OCI-M2 (cell line): Measurements from ENCODE around the gene FMNL2.

Source experiments
- DNase-seq: peaks from one replicate; lab custom pipeline; 2025; ENCODE audit not compliant: unreplicated experiment; lab: John Stamatoyannopoulos, UW

FMNL2 gene

DNA sequence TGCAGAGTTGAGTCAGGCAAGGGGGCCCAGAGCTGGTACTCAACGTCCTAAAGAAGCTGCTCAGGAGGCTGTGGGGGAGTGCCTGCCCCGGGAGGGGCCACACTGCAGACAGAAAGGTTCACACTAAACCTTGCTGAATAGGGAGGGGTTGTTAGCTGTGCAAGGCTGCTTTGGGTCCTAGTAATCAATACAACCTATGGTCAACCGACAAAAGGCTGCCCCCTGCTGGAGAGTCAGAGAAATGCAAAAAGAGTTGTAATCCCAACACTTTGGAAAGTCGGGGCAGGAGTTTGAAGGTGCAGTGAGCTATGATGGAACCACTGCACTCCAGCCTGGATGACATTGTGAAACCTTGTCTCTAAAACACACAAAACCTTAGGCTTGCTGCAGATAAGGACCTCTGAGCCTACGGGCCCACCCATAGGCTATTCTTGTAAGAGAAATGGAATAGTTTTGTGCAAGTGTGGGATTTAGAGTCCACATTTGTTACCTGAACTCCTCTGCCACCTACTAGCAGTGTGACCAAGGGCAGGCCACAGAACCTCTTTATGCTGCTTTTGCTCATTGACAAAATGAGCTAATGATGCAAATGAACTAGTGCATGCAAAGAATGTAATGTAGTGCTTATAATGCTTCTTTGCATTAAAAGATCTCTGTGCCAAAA is 300.8 kb downstream of the FMNL2 start:
- no peak for DNase-seq

DNA sequence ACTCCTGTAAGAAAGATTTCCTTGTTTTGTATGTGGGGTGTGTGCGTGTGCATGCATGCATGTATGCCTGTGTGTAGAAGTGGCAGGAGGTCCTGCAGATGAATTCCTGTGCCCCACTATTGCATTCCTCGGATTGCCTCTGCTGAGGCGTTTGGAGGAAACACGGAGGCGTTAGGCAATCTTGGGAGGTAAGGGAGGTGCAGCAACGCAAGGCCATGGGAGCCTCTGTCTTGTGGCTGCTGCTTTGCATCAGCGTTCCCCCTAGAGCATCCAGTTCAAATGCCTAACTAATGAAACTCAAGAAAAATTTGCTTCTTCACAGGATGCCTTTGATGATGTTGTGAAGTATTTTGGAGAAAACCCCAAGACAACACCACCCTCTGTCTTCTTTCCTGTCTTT is 302.3 kb downstream of the FMNL2 start:
- no peak for DNase-seq

DNA sequence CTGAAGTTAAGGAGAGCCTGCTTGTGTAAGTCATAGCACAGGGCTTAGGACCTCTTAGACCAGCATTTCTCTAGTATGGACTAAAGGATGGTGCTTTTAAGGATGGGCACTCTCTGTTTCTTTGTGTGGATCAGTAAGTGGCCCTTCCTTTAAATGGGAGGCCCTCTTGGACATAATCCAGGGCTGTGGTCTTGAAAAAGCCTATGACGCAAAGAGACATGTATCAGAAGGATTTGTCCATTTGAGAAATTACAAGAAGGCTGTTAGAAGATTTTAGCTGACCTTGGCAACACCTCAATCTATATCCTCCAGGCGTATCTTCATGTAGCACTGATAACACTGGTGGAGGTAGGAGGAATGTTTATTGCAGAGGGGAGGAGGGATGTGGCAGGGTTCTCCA is 303.1 kb downstream of the FMNL2 start:
- no peak for DNase-seq

- no peak for DNase-seq
Measured at GRCh38 chr2:152638590-152638989, 303.6 kb downstream of the FMNL2 start.

GRCh38 chr2:152644189-152644873 is 309.4 kb downstream of the FMNL2 start:
- no peak for DNase-seq

GRCh38 chr2:152646264-152646663 is 311.3 kb downstream of the FMNL2 start:
- DNase-seq, result no peak

GRCh38 chr2:152646775-152647174 is 311.8 kb downstream of the FMNL2 start:
- no peak for DNase-seq

DNA sequence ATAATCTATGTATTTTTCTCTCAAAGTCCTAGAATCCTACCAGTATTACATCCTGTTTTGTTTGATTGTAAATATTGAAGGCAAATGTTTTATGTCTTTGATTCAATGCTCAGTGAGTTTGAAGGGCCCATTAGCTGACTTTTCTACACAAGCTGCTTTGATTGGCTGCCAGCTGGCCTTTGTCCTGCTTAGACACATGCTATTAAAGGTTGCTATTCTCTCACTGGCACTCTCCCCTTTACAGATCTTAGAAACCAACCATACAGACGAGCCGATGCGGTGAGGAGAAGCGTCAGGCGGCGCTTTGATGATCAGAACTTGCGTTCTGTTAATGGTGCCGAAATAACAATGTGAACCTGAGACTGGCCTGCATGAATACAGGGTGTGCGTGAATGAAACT is 312.6 kb downstream of the FMNL2 start:
- no peak for DNase-seq

DNA sequence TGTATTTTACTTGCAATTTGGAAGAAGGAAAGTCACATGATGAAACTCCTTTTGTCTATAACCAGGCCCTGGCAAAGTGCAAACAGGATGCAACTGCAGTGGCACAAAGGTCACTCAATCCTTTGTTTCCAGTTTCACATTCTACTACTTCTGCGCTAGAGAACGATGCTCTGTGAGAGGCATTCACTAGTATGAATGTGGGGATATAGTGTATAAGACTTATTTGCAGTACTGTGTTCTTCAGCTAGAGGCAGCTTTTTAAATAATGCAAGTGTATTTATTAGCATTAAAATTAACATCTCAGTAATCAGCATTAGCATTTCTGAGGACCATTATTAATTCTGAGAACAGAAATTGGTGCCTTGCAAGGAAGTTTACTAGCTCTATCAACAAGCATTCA is 313.4 kb downstream of the FMNL2 start:
- no peak for DNase-seq

- DNase-seq, result no peak
Measured at GRCh38 chr2:152649997-152650396, 315.0 kb downstream of the FMNL2 start.

DNA sequence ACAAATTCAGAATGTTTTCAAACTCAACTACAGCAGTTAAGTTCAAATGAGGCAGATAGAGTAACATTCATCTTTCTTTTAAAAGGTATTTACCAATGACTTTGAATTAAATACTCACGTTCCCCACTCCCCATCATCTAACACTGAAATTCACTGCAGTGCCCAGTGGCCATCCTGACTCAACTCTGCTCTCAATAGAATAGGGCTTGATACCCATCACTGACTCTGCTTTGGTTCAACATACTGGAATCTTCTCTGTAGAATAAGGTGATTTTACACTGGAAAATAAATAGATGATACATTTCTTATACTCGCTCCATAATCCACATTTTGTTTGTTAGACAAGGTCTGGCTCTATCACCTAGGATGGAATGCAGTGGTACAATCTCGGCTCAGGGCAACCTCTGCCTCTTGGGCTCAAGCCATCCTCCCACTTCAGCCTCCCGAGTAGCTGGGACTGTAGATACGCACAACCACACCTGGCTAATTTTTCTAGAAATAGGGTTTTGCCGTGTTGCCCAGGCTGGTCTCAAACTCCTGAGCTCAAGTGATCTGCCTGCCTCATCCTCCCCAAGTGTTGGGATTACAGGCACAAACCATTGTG is 315.9 kb downstream of the FMNL2 start:
- DNase-seq, result no peak

- DNase-seq, result no peak
Measured at GRCh38 chr2:152651834-152652233, 316.9 kb downstream of the FMNL2 start.

DNA sequence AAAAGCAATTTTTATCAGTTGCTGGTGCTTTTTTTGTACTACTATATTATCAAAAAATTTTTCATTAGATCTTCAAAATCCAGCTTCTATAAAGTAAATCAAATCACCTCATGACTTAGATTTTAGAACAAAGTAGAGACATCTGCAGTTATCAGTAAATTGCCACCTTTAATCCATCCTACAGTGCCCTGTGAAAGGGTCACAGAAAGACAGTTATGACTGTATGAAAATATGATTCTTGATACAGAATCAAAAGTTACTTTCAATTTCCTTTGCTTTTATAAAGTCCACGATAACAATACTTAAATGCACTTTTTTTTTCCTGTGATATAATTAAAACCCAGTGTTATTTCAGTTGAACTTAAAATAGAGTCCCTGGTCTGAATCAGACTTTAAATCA is 320.9 kb downstream of the FMNL2 start:
- DNase-seq, result no peak

GRCh38 chr2:152657043-152657442 is 322.1 kb downstream of the FMNL2 start:
- no peak for DNase-seq

GRCh38 chr2:152658221-152658620 is 323.2 kb downstream of the FMNL2 start:
- DNase-seq, result no peak

DNA sequence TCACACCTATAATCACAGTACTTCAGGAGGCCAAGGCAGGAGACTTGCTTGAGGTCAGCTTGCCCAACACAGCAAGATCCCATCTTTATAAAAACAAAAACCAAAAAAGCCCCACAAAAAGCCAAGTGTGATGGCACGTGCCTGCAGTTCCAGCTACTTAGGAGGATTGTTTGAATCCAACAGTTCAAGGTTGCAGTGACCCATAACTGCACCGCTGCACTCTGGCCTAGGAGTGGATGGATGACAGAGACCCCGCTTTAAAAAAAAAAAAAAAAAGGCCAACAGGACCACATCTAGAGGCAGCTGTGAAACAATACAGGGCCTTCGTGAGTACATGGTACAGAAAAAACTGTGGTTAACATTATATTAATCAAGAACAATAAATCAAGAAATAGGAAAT is 326.1 kb downstream of the FMNL2 start:
- DNase-seq, result no peak

GRCh38 chr2:152664725-152665124 is 329.8 kb downstream of the FMNL2 start:
- DNase-seq, result no peak

GRCh38 chr2:152674334-152674733 is 339.4 kb downstream of the FMNL2 start:
- no peak for DNase-seq

DNA sequence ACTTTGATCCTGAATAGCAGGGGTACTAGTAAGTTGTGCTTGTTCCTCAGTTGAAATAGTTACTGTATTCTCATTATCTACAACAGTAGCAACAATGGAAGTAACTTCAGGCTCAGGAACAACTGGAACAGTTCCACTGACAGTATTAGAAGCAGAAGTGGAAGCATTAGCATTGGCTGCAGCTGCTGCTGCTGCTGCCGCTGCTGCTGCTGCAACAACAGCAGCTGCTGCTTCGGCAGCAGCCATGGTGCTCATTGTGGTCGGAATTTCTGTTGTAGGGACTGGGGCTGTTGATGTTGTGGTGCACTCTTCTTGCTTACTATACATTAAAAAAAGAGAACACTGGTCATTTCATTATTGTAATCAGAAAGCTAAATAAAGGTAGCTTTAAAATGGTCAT is 341.5 kb downstream of the FMNL2 start:
- DNase-seq, result no peak

GRCh38 chr2:152678808-152679207 is 343.8 kb downstream of the FMNL2 start:
- DNase-seq, result no peak

DNA sequence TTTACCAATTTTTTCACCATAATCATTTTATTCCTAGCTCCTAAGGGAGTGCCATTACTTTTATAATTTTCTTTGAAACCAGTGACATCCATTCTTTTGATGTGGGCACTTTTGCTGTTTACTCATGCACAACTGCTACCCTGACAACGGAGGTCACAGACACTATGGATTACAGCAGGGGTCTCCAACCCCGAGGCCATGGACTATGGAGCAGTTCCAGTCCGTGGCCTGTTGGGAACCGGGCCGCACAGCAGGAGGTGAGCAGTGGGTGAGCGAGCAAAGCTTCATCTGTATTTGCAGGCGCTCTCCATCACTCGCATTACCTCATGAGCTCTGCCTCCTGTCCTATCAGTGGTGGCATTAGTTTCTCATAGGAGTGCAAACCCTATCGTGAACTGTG is 347.7 kb downstream of the FMNL2 start:
- no peak for DNase-seq

GRCh38 chr2:152683400-152683799 is 348.4 kb downstream of the FMNL2 start:
- no peak for DNase-seq

- no peak for DNase-seq
Measured at GRCh38 chr2:152686321-152686720, 351.3 kb downstream of the FMNL2 start.
